Adipose tissue (tissue), 3 donors: ENCODE results near the gene DPF3. TPM values are rescaled to one million over a fixed set of nuclear protein-coding genes. Genes with fewer than 3 reads are reported as not detected.

Source experiments
- H3K27ac ChIP-seq: one replicate; pipeline ENCODE4 v1.5.1; 2013; ENCODE audit warnings: low read depth, low read length
- WGBS, 3 donors: extraction: QIAGEN DNeasy Blood & Tissue Kit; methylation state at CpG; one replicate each; pipeline ENCODE4 v1.1.7; 2013; 5-methylcytosine and 5-hydroxymethylcytosine counted together
- polyA plus RNA-seq, 3 donors: library from polyadenylated mRNA; stranded (reverse); fragments of 200-250 nt; gene quantifications; one replicate each; pipeline ENCODE4 v1.2.3, GENCODE V29; 2013
- donor health status: healthy with polysubstance abuse.
- donor health status: Bipolar disorder and iron deficiency.
- donor health status: healthy.

Gene DPF3
- polyA plus RNA-seq, 3 donors = 0.37 to 0.79 (median 0.41) TPM

DNA sequence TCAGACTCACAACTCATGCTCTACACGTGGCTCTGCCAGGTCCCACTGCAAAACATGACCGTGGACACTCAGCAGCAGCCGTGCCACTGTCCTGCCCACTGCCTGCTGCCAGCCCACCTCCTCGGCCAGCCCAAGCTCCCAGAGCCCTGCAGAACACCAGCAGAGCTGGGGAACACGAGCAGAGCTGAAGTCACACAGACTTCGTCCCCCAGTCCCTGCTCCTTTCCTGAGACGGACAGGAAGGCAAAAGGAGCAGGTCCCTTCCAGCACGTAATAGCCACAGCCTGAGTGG is 152.1 kb downstream of the DPF3 start:
- no peak overlapping the region for H3K27ac ChIP-seq
- WGBS, 3 donors = 82 to 85% (median 85%) methylated on average over 8 of the region's 8 CpGs

DNA sequence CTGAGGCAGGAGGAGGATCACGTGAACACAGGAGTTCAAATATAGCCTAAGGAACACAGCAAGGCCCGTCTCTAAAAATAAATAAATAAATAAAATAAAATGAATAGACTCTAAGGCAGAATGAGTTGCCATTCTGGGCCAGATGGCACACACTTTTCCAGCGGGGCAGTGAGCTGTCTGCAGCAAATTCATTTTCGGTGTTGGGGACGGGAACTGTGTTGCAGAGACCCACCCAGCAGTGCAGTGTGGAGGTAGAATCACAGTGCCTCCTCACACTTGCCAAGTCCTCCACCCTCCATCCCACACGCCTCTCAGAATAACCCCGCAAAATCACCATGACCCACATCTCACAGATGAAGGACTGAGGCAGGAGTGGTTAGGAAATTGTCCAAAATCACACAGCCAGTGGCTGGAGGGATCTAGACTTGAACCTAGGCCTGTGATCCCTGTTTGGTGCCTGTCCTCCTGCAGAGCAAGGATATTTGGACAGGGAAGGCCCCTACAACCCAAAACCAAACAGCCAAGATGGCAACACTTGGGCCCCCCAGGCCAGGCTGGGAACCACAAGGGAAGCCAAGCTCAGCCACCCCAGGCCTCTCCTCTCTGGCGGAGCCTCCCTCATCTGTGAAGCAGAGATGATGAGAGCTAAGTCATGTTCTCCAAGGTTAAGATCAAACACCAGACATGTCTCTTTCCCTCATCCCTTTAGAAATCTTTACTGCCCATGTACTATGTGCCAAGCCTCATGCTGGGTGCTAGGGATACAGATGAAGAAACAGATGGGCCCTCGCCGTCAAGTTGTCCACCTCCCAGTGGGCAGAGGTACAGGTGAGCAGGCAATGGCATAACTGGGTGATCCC is 152.7 kb downstream of the DPF3 start:
- WGBS, 3 donors = 89 to 96% (median 96%) methylated on average over 10 of the region's 10 CpGs

DNA sequence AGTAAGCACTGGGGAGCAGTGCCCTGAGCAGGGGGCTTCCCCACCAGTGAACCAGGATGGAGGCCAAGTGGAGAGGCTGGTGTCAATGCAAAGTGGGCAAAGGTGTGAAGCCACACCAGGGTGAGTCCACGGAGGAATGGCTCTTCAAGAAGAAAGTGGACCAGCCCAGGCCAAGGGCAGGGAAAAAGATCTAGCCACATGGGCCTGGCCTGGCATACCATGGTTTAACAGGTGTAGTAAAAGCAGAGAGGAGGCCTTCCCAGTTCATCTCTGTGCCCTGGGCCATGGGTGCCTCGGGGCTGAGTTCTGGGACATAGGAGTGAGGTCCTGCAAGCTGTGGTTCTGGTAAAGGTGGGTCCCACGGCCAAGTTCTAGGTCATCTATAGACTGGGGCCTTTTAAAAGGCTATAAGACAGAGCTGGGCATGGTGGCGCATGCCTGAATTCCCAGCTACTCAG is 153.4 kb downstream of the DPF3 start:
- WGBS, 3 donors = 89 to 95% (median 91%) methylated on average over 4 of the region's 4 CpGs
- no peak overlapping the region for H3K27ac ChIP-seq

More for the DNA sequence above, 152.7 kb downstream of the DPF3 start:
- H3K27ac ChIP-seq = no peak overlapping the region

DNA sequence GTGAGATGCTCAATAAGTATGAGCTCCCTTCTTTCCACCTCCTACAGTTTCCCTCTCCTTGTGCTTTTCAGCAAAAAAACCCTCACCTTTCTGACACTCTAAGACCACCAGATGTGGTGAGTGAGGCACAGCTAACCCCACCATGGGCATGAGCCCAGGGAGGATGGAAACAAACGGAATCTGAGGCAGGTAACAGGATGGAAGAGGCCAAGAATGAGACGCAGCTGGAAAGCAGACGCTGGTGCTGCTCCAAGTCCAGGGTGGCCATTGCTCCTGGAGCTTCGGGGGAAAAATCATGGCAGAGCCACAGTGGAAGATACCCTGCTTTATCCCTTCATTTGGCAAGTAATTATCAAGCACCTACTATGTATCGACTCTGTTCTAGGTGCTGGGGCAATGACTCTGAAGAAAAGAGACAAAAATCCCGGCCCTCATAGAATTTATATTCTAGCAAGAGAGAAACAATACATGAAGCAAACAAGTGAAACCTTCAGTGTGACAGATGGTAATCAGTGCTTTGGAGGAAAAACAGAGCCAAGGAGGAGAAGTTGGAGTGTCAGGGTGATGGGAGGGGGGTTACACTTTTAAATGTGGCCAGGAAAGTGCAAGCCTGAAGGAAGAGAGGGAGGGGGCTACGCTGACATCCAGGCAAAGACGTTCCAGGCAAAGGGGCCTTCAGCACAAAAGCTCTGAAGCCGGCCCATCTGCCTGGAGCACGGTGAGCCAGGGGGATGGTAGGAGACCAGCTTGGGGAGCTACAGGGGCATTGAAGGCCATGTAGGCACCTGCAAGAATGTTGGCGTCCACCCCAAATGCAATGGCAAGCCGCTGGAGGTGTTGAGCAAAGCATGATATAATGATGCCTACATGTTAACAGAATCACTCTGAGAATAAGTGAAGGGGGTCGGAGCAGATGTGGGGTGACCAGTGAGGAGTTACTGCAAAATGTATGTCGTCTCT is 154.2 kb downstream of the DPF3 start:
- no peak overlapping the region for H3K27ac ChIP-seq
- WGBS, 3 donors = 79 to 88% (median 85%) methylated on average over 14 of the region's 14 CpGs

DNA sequence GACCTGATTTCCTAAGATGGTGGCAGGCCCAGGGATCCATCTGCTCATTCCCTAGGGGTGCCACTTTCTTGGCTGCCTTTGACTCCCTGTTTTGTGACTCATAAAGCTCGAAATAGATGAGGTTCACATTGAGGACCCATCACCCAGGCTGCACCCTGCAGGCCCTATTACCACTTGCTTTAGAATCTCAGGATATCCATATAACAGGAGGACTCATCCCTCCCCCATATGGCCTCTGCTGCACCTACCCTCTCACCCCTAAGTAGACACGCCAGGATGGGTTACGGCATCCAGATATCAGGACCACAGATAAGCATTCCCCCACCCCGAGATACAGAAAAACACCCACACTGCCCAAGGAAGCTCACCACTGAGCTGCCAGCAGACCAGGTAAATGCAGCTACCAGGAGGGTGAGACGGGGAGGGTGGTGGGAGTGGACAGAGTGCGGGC is 155.7 kb downstream of the DPF3 start:
- WGBS, 3 donors = 88 to 90% (median 88%) methylated on average over 6 of the region's 6 CpGs

DNA sequence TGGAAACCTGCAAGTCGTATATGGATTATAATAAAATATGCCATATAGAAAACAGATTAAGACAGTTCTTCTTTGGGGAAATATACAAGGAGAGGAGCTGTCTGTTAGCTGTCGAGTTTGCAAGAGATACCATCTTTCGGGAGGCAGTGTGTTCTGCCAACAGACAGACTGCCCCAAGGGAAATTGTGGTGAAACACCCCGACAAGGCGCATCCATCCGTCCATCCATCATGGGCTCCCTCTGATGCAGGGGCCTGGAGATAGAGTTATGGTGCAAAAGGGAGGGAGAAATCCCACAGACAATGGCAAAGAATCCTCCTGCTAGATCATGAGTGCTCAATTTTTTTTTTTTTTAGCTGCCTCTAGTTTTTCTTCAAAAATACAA is 156.3 kb downstream of the DPF3 start:
- WGBS, 3 donors = 64 to 85% (median 67%) methylated on average over 6 of the region's 6 CpGs
- no peak overlapping the region for H3K27ac ChIP-seq

More for the DNA sequence above, 155.7 kb downstream of the DPF3 start:
- H3K27ac ChIP-seq = no peak overlapping the region

GRCh38 chr14:72736786-72737559 is 156.9 kb downstream of the DPF3 start:
- no peak overlapping the region for H3K27ac ChIP-seq
- 67 to 82% (median 71%) methylated on average over 14 of the region's 14 CpGs for WGBS, 3 donors

DNA sequence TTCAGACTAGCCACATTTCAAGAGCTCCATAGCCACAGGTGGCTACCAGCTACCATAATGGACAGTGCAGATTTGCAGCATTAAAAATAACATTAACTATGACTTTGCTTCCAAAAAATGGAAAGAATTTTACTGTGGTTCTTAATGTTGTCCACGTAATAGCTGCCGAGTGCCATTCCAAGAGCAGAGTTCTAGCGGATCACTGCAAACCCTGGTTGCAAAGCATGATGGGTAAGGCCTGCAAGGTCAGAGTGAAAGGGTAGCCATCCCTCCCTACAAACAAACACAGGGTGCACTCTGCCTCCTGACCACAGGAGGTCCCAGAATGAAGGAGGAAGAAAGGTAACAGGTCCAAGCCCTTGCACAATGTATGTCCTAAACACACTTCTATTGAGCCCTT is 157.6 kb downstream of the DPF3 start:
- 79 to 89% (median 88%) methylated on average over 3 of the region's 3 CpGs for WGBS, 3 donors
- H3K27ac ChIP-seq = no peak overlapping the region

DNA sequence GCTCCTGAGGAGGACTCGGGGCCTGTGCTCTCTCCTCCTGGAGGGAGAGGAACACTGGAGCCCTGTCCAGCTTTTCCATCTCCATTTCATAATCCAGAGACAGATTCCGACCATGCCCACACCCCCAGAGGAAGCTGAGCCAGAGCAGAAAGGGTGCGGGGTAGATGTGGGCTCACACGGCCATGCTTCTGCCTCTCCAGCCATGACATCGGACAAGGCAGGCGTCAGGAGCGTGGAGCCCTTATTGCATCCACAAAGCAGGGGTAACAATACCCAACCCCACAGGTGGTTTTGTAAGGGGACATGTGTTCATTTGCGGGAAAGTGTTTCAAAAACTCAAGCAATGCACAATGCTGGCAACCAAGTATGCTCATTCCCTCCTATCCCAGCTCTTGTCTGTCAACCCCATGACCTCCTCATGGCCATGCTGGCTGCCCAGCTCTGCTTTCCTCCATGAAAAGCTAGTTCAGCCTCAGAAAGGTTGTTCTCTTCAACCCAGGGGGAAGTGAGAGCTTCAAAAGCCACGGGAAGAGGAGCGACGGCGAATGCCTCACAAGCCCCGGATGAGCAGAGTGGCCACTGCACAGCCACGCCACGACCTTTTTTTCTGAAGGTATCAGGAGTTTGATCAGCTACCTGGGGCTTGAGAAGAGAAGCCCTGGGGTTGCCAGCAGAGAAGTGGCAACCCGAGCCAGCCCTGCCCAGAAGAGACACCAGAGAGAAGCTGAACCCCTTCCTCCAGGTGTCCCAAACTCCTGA is 161.7 kb downstream of the DPF3 start:
- 81 to 90% (median 87%) methylated on average over 16 of the region's 16 CpGs for WGBS, 3 donors
- no peak overlapping the region for H3K27ac ChIP-seq

DNA sequence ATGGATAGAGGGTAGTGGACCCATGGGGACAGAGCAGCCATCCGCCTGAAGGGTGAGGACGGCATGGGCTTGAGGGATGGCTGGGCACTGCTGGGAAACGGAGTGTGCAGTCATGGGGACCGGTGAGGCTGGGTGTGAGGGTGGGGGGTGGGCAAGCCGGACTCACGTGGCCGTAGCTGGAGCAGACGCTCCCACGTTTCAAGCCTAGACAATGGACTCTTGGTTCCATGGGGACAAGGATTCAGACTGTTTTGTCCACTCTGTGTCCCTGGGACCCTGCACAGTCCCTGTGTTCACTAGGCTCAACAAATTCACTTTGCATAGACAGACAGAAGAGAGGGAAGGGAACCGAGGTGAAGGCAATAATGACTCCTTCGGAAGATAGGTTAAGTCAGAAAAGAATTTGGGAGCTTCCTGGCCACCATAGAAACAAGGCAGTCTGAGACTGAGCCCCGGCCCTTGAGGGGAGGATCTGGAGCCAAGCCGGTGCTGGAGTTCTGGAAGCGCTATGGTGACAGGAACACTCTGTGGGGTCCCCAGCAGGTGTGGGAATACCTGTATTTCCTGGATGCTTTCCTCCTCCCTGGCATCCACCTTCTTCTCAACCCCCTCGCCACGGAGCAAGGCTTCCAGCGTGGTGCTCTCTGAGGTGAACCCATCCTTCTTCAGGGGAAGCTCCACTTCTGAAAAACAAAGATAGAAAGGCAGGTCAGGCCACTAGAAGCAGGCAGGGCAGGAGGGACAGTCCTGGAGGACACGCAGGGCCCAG is 162.5 kb downstream of the DPF3 start:
- WGBS, 3 donors = 89 to 94% (median 92%) methylated on average over 18 of the region's 18 CpGs

DNA sequence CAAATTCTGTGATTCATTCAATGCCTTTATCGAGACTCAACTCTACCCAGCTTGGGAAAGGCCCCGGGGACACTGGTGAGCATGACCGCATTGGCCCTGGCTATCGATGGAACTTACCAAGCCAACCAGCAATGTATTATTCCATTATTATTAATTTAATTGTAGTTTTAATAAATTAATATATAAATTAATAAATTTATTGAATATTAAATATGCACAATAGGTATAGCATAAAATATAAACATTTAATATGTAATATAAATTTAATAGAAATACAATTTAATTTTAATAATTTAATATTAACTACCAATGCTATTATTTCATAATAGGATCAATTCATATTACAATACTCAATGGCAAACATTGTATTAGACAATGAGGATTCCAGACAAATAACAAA is 163.4 kb downstream of the DPF3 start:
- no peak overlapping the region for H3K27ac ChIP-seq
- WGBS, 3 donors = 94 to 99% (median 94%) methylated on average over 4 of the region's 4 CpGs

More for the DNA sequence above, 162.5 kb downstream of the DPF3 start:
- no peak overlapping the region for H3K27ac ChIP-seq

GRCh38 chr14:72726444-72726843 is 167.5 kb downstream of the DPF3 start:
- H3K27ac ChIP-seq = no peak overlapping the region
- 48 to 59% (median 56%) methylated on average over 9 of the region's 9 CpGs for WGBS, 3 donors

DNA sequence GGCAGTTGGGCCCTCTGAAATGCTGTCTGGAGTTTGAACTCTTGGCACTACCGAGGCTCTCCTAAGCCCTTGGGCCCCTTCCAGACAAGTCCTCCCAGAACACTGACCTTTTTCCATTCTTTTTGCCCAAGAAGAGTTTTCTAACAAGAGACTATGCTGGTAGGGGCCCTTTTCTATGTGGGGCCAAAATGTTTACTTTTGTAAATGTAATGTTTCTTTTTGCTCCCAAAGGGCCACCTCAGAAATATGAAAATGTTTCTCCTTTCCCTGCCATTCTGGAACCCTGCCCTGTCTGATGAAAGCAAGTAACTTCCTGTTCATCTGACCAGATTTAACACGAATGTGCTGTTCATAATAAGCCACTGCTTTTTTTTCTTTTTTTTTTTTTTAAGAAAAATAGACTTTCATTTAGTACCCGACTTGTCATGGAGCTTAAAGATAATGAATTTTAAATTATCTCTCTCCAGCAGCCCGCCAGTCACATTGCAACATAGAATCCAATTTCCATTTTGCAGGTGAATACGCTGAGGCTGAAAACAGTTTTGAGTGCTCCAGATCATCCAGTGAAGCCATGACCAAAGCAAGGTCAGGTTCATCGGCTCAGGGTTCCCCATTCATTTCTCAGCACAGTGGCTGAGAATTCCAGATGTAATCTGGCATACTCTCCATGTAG is 169.9 kb downstream of the DPF3 start:
- H3K27ac ChIP-seq = no peak overlapping the region
- 53 to 66% (median 59%) methylated on average over 6 of the region's 6 CpGs for WGBS, 3 donors

- no peak overlapping the region for H3K27ac ChIP-seq
- WGBS, 3 donors = 91 to 94% (median 91%) methylated on average over 11 of the region's 11 CpGs
Measured at GRCh38 chr14:72722201-72722785, 171.6 kb downstream of the DPF3 start.

GRCh38 chr14:72721083-72721482 is 172.8 kb downstream of the DPF3 start:
- H3K27ac ChIP-seq = no peak overlapping the region

GRCh38 chr14:72717220-72717619 is 176.7 kb downstream of the DPF3 start:
- WGBS, 3 donors = 94 to 96% (median 94%) methylated on average over 2 of the region's 2 CpGs
- H3K27ac ChIP-seq = no peak overlapping the region
